K562 (cell line): ENCODE results near the gene PHLPP2. TPM values are rescaled to one million over a fixed set of nuclear protein-coding genes. Genes with fewer than 3 reads are reported as not detected.

Source experiments
- ATAC-seq: fragments of 200-7000 bp; cut with Tn5 transposase; 3 replicates; pipeline ENCODE4 v1.9.1; 2020; ENCODE audit warnings: moderate library complexity
- BruUV-seq: library from RNA; stranded (reverse); fragments of 400-500 nt; replicated peaks from 2 replicates; lab custom pipeline; 2021; lab: Mats Ljungman, UMichigan
- CTCF ChIA-PET: fragments of 300-600 bp; formaldehyde crosslinking; extraction: SDS; loops from one replicate; lab custom pipeline; 2021; ENCODE audit warnings: low intra/inter-chr PET ratio; lab: Yijun Ruan, JAX
- POLR2A ChIA-PET: fragments of 300-600, 350-650 bp; sonication (Branson Sonifier 250); formaldehyde crosslinking; extraction: SDS; loops from one replicate; lab custom pipeline; 2021; ENCODE audit warnings: antibody characterized with exemption, inconsistent platforms; lab: Yijun Ruan, JAX
- DNase-seq, 4 experiments: peaks; one replicate each; pipeline versions ENCODE4 v3.0.0 to v3.0.0-alpha.2; 2011 to 2018; ENCODE audit warnings: low spot score in 3 of 4, mixed read lengths in 3 of 4; ENCODE audit errors: extremely low read depth in 1 of 4
- FAIRE-seq: peaks from 2 replicates; lab custom pipeline; 2011; peaks lifted over from hg19 to GRCh38; lab: Jason Lieb, UNC
- H2AFZ ChIP-seq: 2 replicates; pipeline ENCODE4 v1.6.0; 2011; ENCODE audit warnings: low read depth, low read length, control low read depth, inconsistent platforms
- H3K27ac ChIP-seq: fragments of 200-600 bp; 3 replicates; pipeline ENCODE4 v1.8.0; 2011; ENCODE audit warnings: low read depth, mild to moderate bottlenecking, control low read depth, inconsistent platforms, low read length, moderate library complexity, mixed read lengths; ENCODE audit errors: extremely low read depth
- H3K27me3 ChIP-seq, 2 experiments: fragments of 300-600 bp in 1 of 2; 2 replicates in 1 of 2; 3 replicates in 1 of 2; pipeline versions ENCODE4 v1.6.0 to v1.8.0; 2011; ENCODE audit warnings: inconsistent platforms in 2 of 2, low read length in 2 of 2, mild to moderate bottlenecking in 1 of 2, mixed read lengths in 1 of 2, moderate library complexity in 1 of 2; ENCODE audit not compliant: control insufficient read depth in 2 of 2, insufficient read depth in 2 of 2
- H3K36me3 ChIP-seq: fragments of 300-600 bp; 3 replicates; pipeline ENCODE4 v1.8.0; 2011; ENCODE audit warnings: mild to moderate bottlenecking, low read length, inconsistent platforms; ENCODE audit not compliant: control insufficient read depth, insufficient read depth
- H3K4me1 ChIP-seq, 2 experiments: fragments of 200-600 bp in 1 of 2; replicated peaks in 1 of 2; 2 replicates in 1 of 2; 3 replicates in 1 of 2; pipeline versions ENCODE4 v1.5.1 to v1.8.0; 2011; ENCODE audit warnings: inconsistent platforms in 2 of 2, low read length in 2 of 2, mild to moderate bottlenecking in 1 of 2, mixed read lengths in 1 of 2, moderate library complexity in 1 of 2; ENCODE audit not compliant: control insufficient read depth in 2 of 2, insufficient read depth in 2 of 2
- H3K4me2 ChIP-seq: 2 replicates; pipeline ENCODE4 v1.6.1; 2011; ENCODE audit warnings: low read length, control low read depth, inconsistent platforms, mixed read lengths; ENCODE audit not compliant: insufficient read depth
- H3K4me3 ChIP-seq: fragments of 200-600 bp; sonication (generic), shearing (Covaris generic); 2 replicates; pipeline ENCODE4 v1.5.1; 2016; ENCODE audit warnings: control low read depth, inconsistent platforms
- H3K79me2 ChIP-seq: fragments of 200-600 bp; 3 replicates; pipeline ENCODE4 v1.8.0; 2011; ENCODE audit warnings: low read length, inconsistent platforms; ENCODE audit not compliant: control insufficient read depth, insufficient read depth
- H3K9ac ChIP-seq, 2 experiments: 2 replicates each; pipeline versions ENCODE4 v1.6.0 to v1.6.1; 2011; ENCODE audit warnings: low read depth in 2 of 2, low read length in 2 of 2, control low read depth in 1 of 2, inconsistent platforms in 1 of 2, mild to moderate bottlenecking in 1 of 2, mixed read lengths in 1 of 2; ENCODE audit not compliant: insufficient read depth in 1 of 2
- H3K9me1 ChIP-seq: one replicate; pipeline ENCODE4 v1.6.0; 2011; ENCODE audit warnings: inconsistent platforms, mild to moderate bottlenecking, low read length, moderate library complexity; ENCODE audit not compliant: control insufficient read depth, insufficient read depth
- H3K9me3 ChIP-seq: replicated peaks from 2 replicates; pipeline ENCODE4 v1.5.1; 2011; ENCODE audit warnings: low read depth, low read length, inconsistent platforms; ENCODE audit not compliant: control insufficient read depth, insufficient read depth
- H4K20me1 ChIP-seq: replicated peaks from 2 replicates; pipeline ENCODE4 v1.6.1; 2011; ENCODE audit warnings: low read length, inconsistent platforms, mixed read lengths; ENCODE audit not compliant: control insufficient read depth, insufficient read depth
- FUS ChIP-seq: fragments of 200-400 bp; formaldehyde crosslinking; optimal IDR thresholded peaks from 2 replicates; pipeline ENCODE3; 2017; ENCODE audit warnings: low read depth, low read length
- JUN ChIP-seq, 2 experiments: sonication (generic) in 1 of 2; formaldehyde crosslinking in 1 of 2; IDR thresholded peaks; 2 replicates each; pipeline versions ENCODE4 v1.6.1 to v1.8.0; 2012 to 2022; ENCODE audit warnings: borderline replicate concordance in 2 of 2, mild to moderate bottlenecking in 2 of 2, improper control_type of control experiment in 1 of 2, low read depth in 1 of 2, low read length in 1 of 2, missing genetic modification reagents in 1 of 2
- MLX ChIP-seq, 2 experiments: fragments of 450-650 bp in 1 of 2; sonication (generic) in 1 of 2; formaldehyde crosslinking; conservative IDR thresholded peaks; 2 replicates each; pipeline versions ENCODE4 v1.4.0 to v1.8.1; 2020 to 2022; ENCODE audit warnings: mild to moderate bottlenecking in 1 of 2, missing genetic modification reagents in 1 of 2
- RBM14 ChIP-seq: fragments of 200-400 bp; formaldehyde crosslinking; IDR thresholded peaks from 2 replicates; pipeline ENCODE4 v1.6.1; 2018; ENCODE audit warnings: low read depth, mild to moderate bottlenecking, low read length, moderate library complexity, borderline replicate concordance; ENCODE audit not compliant: insufficient read depth
- TFAM ChIP-seq: fragments of 250-450 bp; sonication (Bioruptor Pico); conservative IDR thresholded peaks from 2 replicates; pipeline ENCODE4 v1.5.0; 2021; ENCODE audit warnings: mild to moderate bottlenecking, moderate library complexity
- WGBS: fragments of 100-300 bp; shearing (Covaris generic); methylation state at CpG from one replicate; pipeline ENCODE4 v1.1.6; 2016; ENCODE audit warnings: low coverage, mixed read lengths; ENCODE audit not compliant: insufficient coverage; ENCODE audit errors: missing lambda C conversion rate; 5-methylcytosine and 5-hydroxymethylcytosine counted together
- in situ Hi-C: fragments of 300-500 bp; cut with MboI; formaldehyde crosslinking; loops from 4 replicates; pipeline ENCODE4 v1.15.0; 2018; ENCODE audit warnings: inconsistent platforms, mixed read lengths
- intact Hi-C: fragments of 100-400 bp; cut with micrococcal nuclease; formaldehyde crosslinking; loops from 2 replicates; pipeline ENCODE4 v1.14.2; 2022
- polyA plus RNA-seq, 8 experiments: library from polyadenylated mRNA; depleted of rRNA in 4 of 8; stranded (reverse) in 5 of 8; unstranded in 3 of 8; fragments of >200 nt; fragmentation: Nextera tagmentation in 2 of 8; fragmentation: Illumina TruSeq in 1 of 8; extraction: Ambion mirVana in 2 of 8; extraction: Trizol in 1 of 8; gene quantifications; 2 replicates each; pipeline versions ENCODE4 v1.2.1 to v1.2.3, GENCODE V29; 2011 to 2014; ENCODE audit warnings: inconsistent platforms in 1 of 8, missing spikeins in 1 of 8
- total RNA-seq, 7 experiments: library from RNA; depleted of rRNA in 6 of 7; stranded (reverse); fragments of >200 nt in 6 of 7; fragmentation: Illumina TruSeq in 2 of 7; extraction: Trizol in 2 of 7; gene quantifications; 2 replicates each; pipeline versions ENCODE4 v1.2.1 to v1.2.3, GENCODE V29; 2011 to 2021; ENCODE audit warnings: low replicate concordance in 1 of 7

PHLPP2 gene
- total and polyA plus RNA-seq, 9 of the 15 experiments (the other 6 are each of a cell fraction or from before 2014, with no cell fraction given): 0.60 to 7.1 (median 2.6) TPM

DNA sequence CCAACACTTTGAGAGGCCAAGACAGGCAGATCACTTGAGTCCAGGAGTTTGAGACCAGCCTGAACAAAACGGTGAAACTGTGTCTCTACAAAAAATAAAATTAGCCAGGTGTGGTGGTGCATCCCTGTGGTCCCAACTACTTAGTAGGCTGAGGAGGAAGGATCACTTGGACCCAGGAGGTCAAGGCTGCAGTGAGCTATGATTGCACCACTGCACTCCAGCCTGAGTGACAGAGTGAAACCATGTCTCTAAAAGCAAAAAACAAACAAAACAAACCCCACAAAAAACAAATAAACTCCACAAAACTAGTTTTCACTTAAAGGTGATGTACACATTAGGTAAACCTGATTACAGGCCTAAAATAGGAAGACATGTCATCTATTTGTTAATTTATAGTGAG, 58.2 kb downstream of the PHLPP2 start:
- WGBS: 17% methylated on average over 1 of the region's 1 CpG
- H3K27me3 ChIP-seq: no peaks in the 10 kb centered on the region
- H3K9me1 ChIP-seq: no peaks in the 10 kb centered on the region
- no peak overlapping the region for H3K9ac ChIP-seq
- no peak overlapping the region for H2AFZ ChIP-seq
- TF ChIP-seq TFAM (CRISPR knock-in tag) (no peak), JUN (IDR thresholded peaks at IDR 0.05; ENCODE audit: borderline replicate concordance, low read depth, low read length) (no peak), JUN (CRISPR knock-in tag; IDR thresholded peaks at IDR 0.05; ENCODE audit: borderline replicate concordance) (no peak), FUS (no peak), MLX (CRISPR knock-in tag; conservative IDR thresholded peaks at IDR 0.05) (no peak), RBM14 (no peak)
- H3K4me3 ChIP-seq: no peak overlapping the region
- ChIA-PET CTCF (no interaction called here), POLR2A (no interaction called here)
- no peaks in the 10 kb centered on the region for H3K79me2 ChIP-seq
- in situ Hi-C loops (no loop called here), intact Hi-C loops (no loop called here)
- H3K36me3 ChIP-seq: peaks cover 35% of the 10 kb centered on the region
- no peaks in the 10 kb centered on the region for H4K20me1 ChIP-seq
- H3K9me3 ChIP-seq: no peaks in the 10 kb centered on the region
- H3K27ac ChIP-seq: no peak overlapping the region
- no TSS peak for BruUV-seq
- FAIRE-seq (no peak), ATAC-seq (no peak), DNase-seq (no peak)
- H3K4me2 ChIP-seq: no peak overlapping the region
- no peaks in the 10 kb centered on the region for H3K4me1 ChIP-seq
